Epidermal melanocyte (primary cell): ENCODE results near the gene GRIA4.

Experiments
- DNase-seq: peaks from one replicate; pipeline ENCODE4 v3.0.0; 2011; ENCODE audit warnings: low spot score; ENCODE audit not compliant: insufficient read length

Gene GRIA4

GRCh38 chr11:105915021-105915420 is 305.1 kb downstream of the GRIA4 start:
- no peak for DNase-seq

GRCh38 chr11:105918039-105918438 is 308.2 kb downstream of the GRIA4 start:
- no peak for DNase-seq

DNA sequence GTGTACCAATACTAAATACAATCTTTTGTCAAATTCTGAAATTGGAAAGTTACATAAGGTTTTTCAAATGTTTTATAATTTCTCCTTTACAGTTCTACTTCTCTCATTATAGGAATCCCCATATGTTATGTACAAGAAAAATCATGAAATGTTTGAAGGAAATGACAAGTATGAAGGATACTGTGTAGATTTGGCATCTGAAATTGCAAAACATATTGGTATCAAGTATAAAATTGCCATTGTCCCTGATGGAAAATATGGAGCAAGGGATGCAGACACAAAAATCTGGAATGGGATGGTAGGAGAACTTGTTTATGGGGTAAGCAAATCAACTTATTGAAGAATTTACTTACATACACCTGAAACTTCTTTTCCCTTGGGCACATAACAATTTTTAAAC is 308.7 kb downstream of the GRIA4 start:
- DNase-seq, result no peak

DNA sequence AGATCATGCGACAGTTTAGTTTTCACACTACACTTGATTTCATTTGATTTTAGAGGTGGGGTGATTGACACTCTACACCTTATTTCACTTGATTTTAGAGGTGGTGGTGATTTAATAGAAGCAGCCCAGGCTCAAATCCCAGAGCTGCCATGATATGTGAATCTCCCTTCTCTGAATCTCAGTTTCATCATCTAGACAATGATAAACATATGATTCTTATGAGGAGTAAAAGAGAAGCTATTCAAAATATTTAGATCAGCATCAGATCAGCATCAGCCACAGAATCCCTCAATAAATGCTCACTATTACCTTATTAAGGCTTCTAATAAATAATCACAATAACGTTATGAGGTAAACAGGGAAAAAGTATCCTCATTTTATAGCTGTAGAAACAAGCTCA is 313.4 kb downstream of the GRIA4 start:
- DNase-seq, result no peak

GRCh38 chr11:105923807-105924206 is 313.9 kb downstream of the GRIA4 start:
- DNase-seq, result no peak

DNA sequence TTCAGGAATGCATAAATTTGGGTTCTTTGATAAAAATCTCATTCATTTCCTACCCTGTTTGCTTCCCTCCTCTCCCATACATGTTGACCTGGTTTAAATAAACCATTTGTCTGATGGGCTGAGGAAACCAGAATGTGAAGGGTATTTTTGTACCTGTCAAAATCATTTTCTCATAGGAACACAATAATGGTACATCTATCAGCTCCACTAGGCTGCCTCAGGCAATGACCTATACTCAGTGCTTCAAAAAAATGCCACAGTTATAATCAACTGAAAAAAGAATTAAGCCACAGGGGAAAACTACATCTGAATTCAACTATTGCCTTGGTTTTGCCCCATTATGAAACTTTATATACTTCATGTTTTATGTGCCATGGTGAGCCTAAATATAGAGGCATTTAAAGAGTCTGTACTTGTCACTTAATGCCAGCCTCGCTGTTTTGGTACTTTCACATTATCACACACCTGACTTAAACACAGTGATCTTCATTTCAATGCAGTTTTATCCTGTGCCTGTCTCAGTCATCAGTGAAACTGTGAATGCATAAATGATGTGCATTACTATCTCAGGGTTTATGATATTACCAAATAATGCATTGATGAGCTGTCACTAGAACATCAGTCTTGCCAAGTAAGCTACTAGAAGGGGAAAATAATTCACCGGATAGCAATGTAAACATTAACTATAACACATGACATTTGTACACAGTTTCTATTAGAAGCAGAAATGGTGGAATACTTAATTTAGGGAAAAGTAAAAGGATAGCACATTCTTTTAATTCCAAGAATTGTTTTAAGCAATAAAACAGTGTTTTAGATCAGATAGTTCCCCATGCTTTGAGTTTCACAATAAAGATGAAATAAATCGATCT is 319.4 kb downstream of the GRIA4 start:
- DNase-seq, result no peak

GRCh38 chr11:105933695-105934094 is 323.8 kb downstream of the GRIA4 start:
- no peak for DNase-seq

GRCh38 chr11:105935791-105936190 is 325.9 kb downstream of the GRIA4 start:
- DNase-seq, result no peak

DNA sequence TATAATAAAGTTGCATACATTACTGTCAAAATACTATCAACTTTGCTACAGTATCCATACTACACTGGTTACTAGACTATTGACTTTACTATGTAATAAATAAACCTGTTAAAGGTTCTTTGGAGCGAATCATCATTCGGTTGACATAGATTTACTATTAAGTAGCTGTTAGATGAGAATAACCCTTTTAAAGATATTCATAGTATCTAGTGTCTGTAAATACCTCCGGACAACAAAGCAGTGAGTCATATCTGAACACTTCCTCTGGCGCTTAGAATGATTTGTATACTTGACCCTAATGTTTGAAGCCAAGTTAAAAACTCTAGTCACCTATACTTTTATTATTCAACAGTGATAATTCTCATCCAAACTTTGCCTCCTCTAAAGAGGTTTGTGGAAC is 327.5 kb downstream of the GRIA4 start:
- DNase-seq, result no peak

GRCh38 chr11:105937738-105938137 is 327.9 kb downstream of the GRIA4 start:
- DNase-seq, result no peak

- DNase-seq, result no peak
Measured at GRCh38 chr11:105942921-105943320, 333.0 kb downstream of the GRIA4 start.

DNA sequence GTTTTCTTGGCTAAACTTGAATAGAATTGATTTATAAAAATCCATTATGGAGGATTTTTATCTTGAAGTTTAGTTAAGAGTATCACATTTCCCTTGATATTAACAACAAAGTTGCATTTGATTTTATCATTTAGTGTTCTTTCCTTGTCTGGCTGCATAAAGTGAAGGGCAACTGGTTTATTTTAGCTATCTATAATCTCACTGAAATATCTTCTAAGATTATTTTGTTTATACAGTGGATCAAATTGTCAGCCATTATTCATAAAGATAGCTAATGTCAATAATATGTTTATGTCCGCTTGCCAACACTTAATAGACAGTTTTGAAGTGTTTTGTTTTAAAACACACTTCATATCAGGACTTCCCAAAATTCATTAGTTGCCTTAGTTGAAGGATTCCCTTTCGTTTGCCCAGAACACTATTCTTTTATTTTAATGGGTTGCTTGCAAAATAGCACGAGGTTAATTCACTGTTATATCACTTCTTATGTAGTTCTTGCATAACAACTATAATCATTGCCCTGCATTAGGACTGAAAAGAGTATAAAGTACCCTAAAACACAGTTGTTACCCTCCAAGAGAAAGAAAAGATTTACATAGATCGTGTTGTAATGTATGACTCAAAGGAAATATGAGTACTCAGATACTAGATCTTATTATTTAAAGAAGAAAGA is 339.2 kb downstream of the GRIA4 start:
- DNase-seq, result no peak

GRCh38 chr11:105953886-105954285 is 344.0 kb downstream of the GRIA4 start:
- DNase-seq, result no peak

- no peak for DNase-seq
Measured at GRCh38 chr11:105960252-105961245, 350.7 kb downstream of the GRIA4 start.

GRCh38 chr11:105968021-105968697 is 358.3 kb downstream of the GRIA4 start:
- DNase-seq, result no peak

- no peak for DNase-seq
Measured at GRCh38 chr11:105969756-105970155, 359.9 kb downstream of the GRIA4 start.

DNA sequence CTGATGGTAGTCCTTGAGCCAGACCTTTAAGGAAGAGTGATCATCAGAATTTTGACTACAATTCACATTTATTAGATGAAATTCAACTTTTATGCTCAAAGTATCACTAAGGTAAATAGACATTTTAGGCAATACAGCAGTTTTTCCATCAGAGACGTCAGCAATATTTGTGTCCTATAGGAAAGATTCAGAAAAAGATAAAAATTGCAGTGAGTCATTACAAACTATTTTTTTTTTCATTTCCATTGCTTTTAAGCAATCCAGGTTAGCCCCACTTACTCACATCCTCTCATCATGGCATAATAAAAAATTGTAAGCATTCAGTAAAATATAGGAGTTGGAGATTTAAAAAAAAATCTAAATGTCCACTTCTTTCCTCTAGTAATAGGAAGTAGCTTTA is 365.3 kb downstream of the GRIA4 start:
- DNase-seq, result no peak

GRCh38 chr11:105979997-105980703 is 370.3 kb downstream of the GRIA4 start:
- DNase-seq, result no peak

DNA sequence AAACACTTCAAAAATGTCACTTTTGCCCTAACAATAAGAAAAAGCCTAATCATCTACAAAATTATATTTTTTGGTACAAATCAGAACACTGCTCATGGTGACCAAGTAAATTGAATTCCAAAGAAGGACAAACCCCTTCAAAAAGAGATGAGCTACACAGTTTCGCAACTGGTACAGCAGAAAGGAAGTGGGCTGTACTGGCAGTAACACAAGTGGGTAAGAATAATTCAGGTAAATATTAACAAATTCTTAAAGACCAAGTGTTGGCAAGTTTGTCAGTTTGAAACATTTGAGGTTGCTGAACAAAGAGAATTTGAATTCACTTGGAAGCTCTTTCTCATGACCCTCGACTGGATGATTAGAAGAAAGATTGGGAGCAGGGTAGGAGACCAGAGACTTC is 376.7 kb downstream of the GRIA4 start:
- DNase-seq, result no peak

DNA sequence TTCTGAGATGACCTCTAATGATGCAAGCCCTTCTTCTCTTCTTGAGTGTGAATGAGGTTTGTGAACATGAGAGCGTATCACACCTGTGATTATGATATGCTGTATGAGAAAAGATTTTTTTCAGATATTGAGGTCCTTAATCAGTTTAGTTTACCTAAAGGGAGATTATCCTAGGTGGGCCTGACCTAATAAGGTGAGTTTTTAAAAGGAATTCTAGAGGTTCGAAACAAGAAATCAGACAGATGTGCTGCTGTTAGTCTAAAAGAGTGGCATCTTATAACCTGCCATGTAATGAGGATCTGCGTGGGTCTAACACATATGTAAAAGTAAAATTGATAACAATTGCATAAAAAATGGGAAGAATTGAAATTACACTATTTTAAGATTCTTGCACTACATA is 378.3 kb downstream of the GRIA4 start:
- DNase-seq, result no peak
